Effector memory CD4-positive, alpha-beta T cell (primary cell): ENCODE results near the gene ERI2.

Experiments
- DNase-seq, 3 donors: peaks; one replicate each; pipeline ENCODE4 v3.0.0-alpha.2; 2020
- H3K27ac ChIP-seq: 2 replicates; pipeline ENCODE4 v1.7.0; 2013; ENCODE audit warnings: mild to moderate bottlenecking, low read length, moderate library complexity; ENCODE audit not compliant: insufficient read depth, poor library complexity, severe bottlenecking
- H3K27me3 ChIP-seq: replicated peaks from 2 replicates; pipeline ENCODE4 v1.7.0; 2013; ENCODE audit warnings: mild to moderate bottlenecking, low read length; ENCODE audit not compliant: insufficient read depth, control insufficient read depth, poor library complexity, severe bottlenecking
- H3K36me3 ChIP-seq: 2 replicates; pipeline ENCODE4 v1.7.0; 2013; ENCODE audit warnings: mild to moderate bottlenecking, low read length, moderate library complexity; ENCODE audit not compliant: control insufficient read depth, insufficient read depth
- H3K4me1 ChIP-seq: 2 replicates; pipeline ENCODE4 v1.7.0; 2013; ENCODE audit warnings: low read length, mild to moderate bottlenecking; ENCODE audit not compliant: control insufficient read depth, insufficient read depth, poor library complexity, severe bottlenecking
- H3K4me3 ChIP-seq: 2 replicates; pipeline ENCODE4 v1.7.0; 2013; ENCODE audit warnings: low read length, low read depth, mild to moderate bottlenecking; ENCODE audit not compliant: insufficient read depth, poor library complexity, severe bottlenecking
- H3K9me3 ChIP-seq: 2 replicates; pipeline ENCODE4 v1.7.0; 2013; ENCODE audit warnings: mild to moderate bottlenecking, low read length, moderate library complexity; ENCODE audit not compliant: control insufficient read depth

The ERI2 gene

GRCh38 chr16:20846030-20846429, 39.8 kb upstream of the ERI2 start:
- no peaks in the 10 kb centered on the region for H3K4me1 ChIP-seq
- no peak overlapping the region for H3K4me3 ChIP-seq
- no peak for DNase-seq
- H3K27ac ChIP-seq: no peak overlapping the region
- no peaks in the 10 kb centered on the region for H3K27me3 ChIP-seq
- no peaks in the 10 kb centered on the region for H3K36me3 ChIP-seq
- no peaks in the 10 kb centered on the region for H3K9me3 ChIP-seq

- H3K27ac ChIP-seq: no peak overlapping the region
- no peaks in the 10 kb centered on the region for H3K36me3 ChIP-seq
- no peak overlapping the region for H3K4me3 ChIP-seq
- H3K27me3 ChIP-seq: no peaks in the 10 kb centered on the region
- DNase-seq: peak in 1 of 3 donors; percentile 4
- no peaks in the 10 kb centered on the region for H3K4me1 ChIP-seq
- H3K9me3 ChIP-seq: no peaks in the 10 kb centered on the region
These were observed 38.3 kb upstream of the ERI2 start for GRCh38 chr16:20844588-20844987.

GRCh38 chr16:20844054-20844453, 37.8 kb upstream of the ERI2 start:
- no peaks in the 10 kb centered on the region for H3K27me3 ChIP-seq
- H3K36me3 ChIP-seq: no peaks in the 10 kb centered on the region
- no peak overlapping the region for H3K27ac ChIP-seq
- no peaks in the 10 kb centered on the region for H3K4me1 ChIP-seq
- H3K4me3 ChIP-seq: no peak overlapping the region
- no peaks in the 10 kb centered on the region for H3K9me3 ChIP-seq
- no peak for DNase-seq

GRCh38 chr16:20839504-20839903, 33.2 kb upstream of the ERI2 start:
- H3K4me1 ChIP-seq: no peaks in the 10 kb centered on the region
- H3K36me3 ChIP-seq: no peaks in the 10 kb centered on the region
- no peaks in the 10 kb centered on the region for H3K9me3 ChIP-seq
- H3K27ac ChIP-seq: no peak overlapping the region
- DNase-seq: no peak
- no peak overlapping the region for H3K4me3 ChIP-seq
- H3K27me3 ChIP-seq: no peaks in the 10 kb centered on the region

GRCh38 chr16:20838240-20838639, 32.0 kb upstream of the ERI2 start:
- H3K36me3 ChIP-seq: no peaks in the 10 kb centered on the region
- no peak for DNase-seq
- no peaks in the 10 kb centered on the region for H3K4me1 ChIP-seq
- H3K27me3 ChIP-seq: no peaks in the 10 kb centered on the region
- no peak overlapping the region for H3K27ac ChIP-seq
- no peak overlapping the region for H3K4me3 ChIP-seq
- no peaks in the 10 kb centered on the region for H3K9me3 ChIP-seq

GRCh38 chr16:20833086-20833485, 26.8 kb upstream of the ERI2 start:
- Histone ChIP-seq H3K4me1 (no peaks in the 10 kb centered on the region), H3K9me3 (no peaks in the 10 kb centered on the region), H3K27me3 (no peaks in the 10 kb centered on the region), H3K27ac (no peak overlapping the region), H3K4me3 (no peak overlapping the region), H3K36me3 (no peaks in the 10 kb centered on the region)
- no peak for DNase-seq

GRCh38 chr16:20830372-20830771, 24.1 kb upstream of the ERI2 start:
- Histone ChIP-seq H3K4me1 (no peaks in the 10 kb centered on the region), H3K27ac (no peak overlapping the region), H3K9me3 (no peaks in the 10 kb centered on the region), H3K4me3 (no peak overlapping the region), H3K27me3 (no peaks in the 10 kb centered on the region), H3K36me3 (no peaks in the 10 kb centered on the region)
- no peak for DNase-seq

GRCh38 chr16:20829536-20829935, 23.3 kb upstream of the ERI2 start:
- no peaks in the 10 kb centered on the region for H3K4me1 ChIP-seq
- no peaks in the 10 kb centered on the region for H3K36me3 ChIP-seq
- no peak for DNase-seq
- no peaks in the 10 kb centered on the region for H3K27me3 ChIP-seq
- H3K4me3 ChIP-seq: no peak overlapping the region
- H3K27ac ChIP-seq: no peak overlapping the region
- no peaks in the 10 kb centered on the region for H3K9me3 ChIP-seq

- H3K27me3 ChIP-seq: no peaks in the 10 kb centered on the region
- no peaks in the 10 kb centered on the region for H3K36me3 ChIP-seq
- no peak for DNase-seq
- no peak overlapping the region for H3K4me3 ChIP-seq
- H3K4me1 ChIP-seq: no peaks in the 10 kb centered on the region
- H3K9me3 ChIP-seq: no peaks in the 10 kb centered on the region
- H3K27ac ChIP-seq: no peak overlapping the region
These were observed 19.8 kb upstream of the ERI2 start for GRCh38 chr16:20826039-20826566.

- H3K4me1 ChIP-seq: no peaks in the 10 kb centered on the region
- H3K9me3 ChIP-seq: no peaks in the 10 kb centered on the region
- no peak for DNase-seq
- no peak overlapping the region for H3K27ac ChIP-seq
- H3K27me3 ChIP-seq: no peaks in the 10 kb centered on the region
- H3K4me3 ChIP-seq: no peak overlapping the region
- no peaks in the 10 kb centered on the region for H3K36me3 ChIP-seq
These were observed 16.5 kb upstream of the ERI2 start for GRCh38 chr16:20822521-20823325.
